NCI-H1694 treated with DMSO at 0.1 percent for 48 hours (cell line): Measurements from ENCODE around the gene IFIT1.
"Not testable (repeated sequence)": the region's sequence is repeated elsewhere in the genome, so short reads cannot be mapped to it uniquely, and the experiment has no call there.

Source experiments
- DNase-seq: peaks from one replicate; lab custom pipeline; 2025; lab: John Stamatoyannopoulos, UW

Gene IFIT1

GRCh38 chr10:89431977-89432376 is 39.6 kb downstream of the IFIT1 start:
- no peak for DNase-seq

GRCh38 chr10:89438525-89438924 is 46.1 kb downstream of the IFIT1 start:
- no peak for DNase-seq

- DNase-seq = no peak
These were observed 48.0 kb downstream of the IFIT1 start for GRCh38 chr10:89440226-89441009.

GRCh38 chr10:89442289-89442688 is 49.9 kb downstream of the IFIT1 start:
- no peak for DNase-seq

GRCh38 chr10:89444819-89445218 is 52.4 kb downstream of the IFIT1 start:
- DNase-seq = not testable (repeated sequence)

GRCh38 chr10:89450901-89451300 is 58.5 kb downstream of the IFIT1 start:
- no peak for DNase-seq

GRCh38 chr10:89452193-89452592 is 59.8 kb downstream of the IFIT1 start:
- no peak for DNase-seq

GRCh38 chr10:89454561-89455347 is 62.3 kb downstream of the IFIT1 start:
- no peak for DNase-seq
